K562 (cell line): ENCODE results near the gene CHTOP. TPM values are rescaled to one million over a fixed set of nuclear protein-coding genes. Genes with fewer than 3 reads are reported as not detected.

ENCODE experiments used
- ATAC-seq: fragments of 200-7000 bp; cut with Tn5 transposase; 3 replicates; pipeline ENCODE4 v1.9.1; 2020; ENCODE audit warnings: moderate library complexity
- BruUV-seq: library from RNA; stranded (reverse); fragments of 400-500 nt; replicated peaks from 2 replicates; lab custom pipeline; 2021; lab: Mats Ljungman, UMichigan
- CTCF ChIA-PET: fragments of 300-600 bp; formaldehyde crosslinking; extraction: SDS; loops from one replicate; lab custom pipeline; 2021; ENCODE audit warnings: low intra/inter-chr PET ratio; lab: Yijun Ruan, JAX
- POLR2A ChIA-PET: fragments of 300-600, 350-650 bp; sonication (Branson Sonifier 250); formaldehyde crosslinking; extraction: SDS; loops from one replicate; lab custom pipeline; 2021; ENCODE audit warnings: antibody characterized with exemption, inconsistent platforms; lab: Yijun Ruan, JAX
- DNase-seq, 4 experiments: peaks; one replicate each; pipeline versions ENCODE4 v3.0.0 to v3.0.0-alpha.2; 2011 to 2018; ENCODE audit warnings: low spot score in 3 of 4, mixed read lengths in 3 of 4; ENCODE audit errors: extremely low read depth in 1 of 4
- FAIRE-seq: peaks from 2 replicates; lab custom pipeline; 2011; peaks lifted over from hg19 to GRCh38; lab: Jason Lieb, UNC
- H2AFZ ChIP-seq: 2 replicates; pipeline ENCODE4 v1.6.0; 2011; ENCODE audit warnings: low read depth, low read length, control low read depth, inconsistent platforms
- H3K27ac ChIP-seq: fragments of 200-600 bp; 3 replicates; pipeline ENCODE4 v1.8.0; 2011; ENCODE audit warnings: low read depth, mild to moderate bottlenecking, control low read depth, inconsistent platforms, low read length, moderate library complexity, mixed read lengths; ENCODE audit errors: extremely low read depth
- H3K27me3 ChIP-seq, 2 experiments: fragments of 300-600 bp in 1 of 2; 2 replicates in 1 of 2; 3 replicates in 1 of 2; pipeline versions ENCODE4 v1.6.0 to v1.8.0; 2011; ENCODE audit warnings: inconsistent platforms in 2 of 2, low read length in 2 of 2, mild to moderate bottlenecking in 1 of 2, mixed read lengths in 1 of 2, moderate library complexity in 1 of 2; ENCODE audit not compliant: control insufficient read depth in 2 of 2, insufficient read depth in 2 of 2
- H3K36me3 ChIP-seq: fragments of 300-600 bp; 3 replicates; pipeline ENCODE4 v1.8.0; 2011; ENCODE audit warnings: mild to moderate bottlenecking, low read length, inconsistent platforms; ENCODE audit not compliant: control insufficient read depth, insufficient read depth
- H3K4me1 ChIP-seq, 2 experiments: fragments of 200-600 bp in 1 of 2; replicated peaks in 1 of 2; 2 replicates in 1 of 2; 3 replicates in 1 of 2; pipeline versions ENCODE4 v1.5.1 to v1.8.0; 2011; ENCODE audit warnings: inconsistent platforms in 2 of 2, low read length in 2 of 2, mild to moderate bottlenecking in 1 of 2, mixed read lengths in 1 of 2, moderate library complexity in 1 of 2; ENCODE audit not compliant: control insufficient read depth in 2 of 2, insufficient read depth in 2 of 2
- H3K4me2 ChIP-seq: 2 replicates; pipeline ENCODE4 v1.6.1; 2011; ENCODE audit warnings: low read length, control low read depth, inconsistent platforms, mixed read lengths; ENCODE audit not compliant: insufficient read depth
- H3K4me3 ChIP-seq: fragments of 200-600 bp; sonication (generic), shearing (Covaris generic); 2 replicates; pipeline ENCODE4 v1.5.1; 2016; ENCODE audit warnings: control low read depth, inconsistent platforms
- H3K79me2 ChIP-seq: fragments of 200-600 bp; 3 replicates; pipeline ENCODE4 v1.8.0; 2011; ENCODE audit warnings: low read length, inconsistent platforms; ENCODE audit not compliant: control insufficient read depth, insufficient read depth
- H3K9ac ChIP-seq, 2 experiments: 2 replicates each; pipeline versions ENCODE4 v1.6.0 to v1.6.1; 2011; ENCODE audit warnings: low read depth in 2 of 2, low read length in 2 of 2, control low read depth in 1 of 2, inconsistent platforms in 1 of 2, mild to moderate bottlenecking in 1 of 2, mixed read lengths in 1 of 2; ENCODE audit not compliant: insufficient read depth in 1 of 2
- H3K9me1 ChIP-seq: one replicate; pipeline ENCODE4 v1.6.0; 2011; ENCODE audit warnings: inconsistent platforms, mild to moderate bottlenecking, low read length, moderate library complexity; ENCODE audit not compliant: control insufficient read depth, insufficient read depth
- H3K9me3 ChIP-seq: replicated peaks from 2 replicates; pipeline ENCODE4 v1.5.1; 2011; ENCODE audit warnings: low read depth, low read length, inconsistent platforms; ENCODE audit not compliant: control insufficient read depth, insufficient read depth
- H4K20me1 ChIP-seq: replicated peaks from 2 replicates; pipeline ENCODE4 v1.6.1; 2011; ENCODE audit warnings: low read length, inconsistent platforms, mixed read lengths; ENCODE audit not compliant: control insufficient read depth, insufficient read depth
- CHD1 ChIP-seq: fragments of 200-600 bp; sonication (generic); IDR thresholded peaks from one replicate; pipeline ENCODE4 v1.6.1; 2012; ENCODE audit warnings: mild to moderate bottlenecking, moderate library complexity, low read length, inconsistent platforms
- CTBP1 ChIP-seq: fragments of 450-650 bp; IDR thresholded peaks from 2 replicates; pipeline ENCODE4 v1.6.1; 2016; ENCODE audit warnings: borderline replicate concordance
- DNMT1 ChIP-seq: fragments of 450-650 bp; IDR thresholded peaks from 2 replicates; pipeline ENCODE4 v1.6.1; 2016; ENCODE audit warnings: antibody characterized with exemption, mild to moderate bottlenecking
- E2F8 ChIP-seq: fragments of 450-650 bp; IDR thresholded peaks from 2 replicates; pipeline ENCODE4 v1.7.1; 2018; ENCODE audit warnings: mild to moderate bottlenecking, low read depth; ENCODE audit not compliant: partially characterized antibody
- FOXJ3 ChIP-seq: sonication (generic); formaldehyde crosslinking; IDR thresholded peaks from 2 replicates; pipeline ENCODE4 v1.4.0; 2020; ENCODE audit warnings: mild to moderate bottlenecking, missing genetic modification reagents
- HDAC6 ChIP-seq: IDR thresholded peaks from 2 replicates; pipeline ENCODE4 v1.6.1; 2012; ENCODE audit warnings: low read depth, mild to moderate bottlenecking, control low read depth, inconsistent platforms, low read length, moderate library complexity
- HMBOX1 ChIP-seq: sonication (generic); IDR thresholded peaks from 2 replicates; pipeline ENCODE4 v1.6.1; 2016
- ILF3 ChIP-seq: fragments of 450-650 bp; IDR thresholded peaks from 2 replicates; pipeline ENCODE4 v1.6.1; 2018; ENCODE audit warnings: antibody characterized with exemption, mild to moderate bottlenecking, moderate library complexity, borderline replicate concordance
- MYNN ChIP-seq, 2 experiments: sonication (generic); formaldehyde crosslinking in 1 of 2; IDR thresholded peaks; 2 replicates each; pipeline versions ENCODE4 v1.5.0 to v1.6.1; 2016 to 2020; ENCODE audit warnings: antibody characterized with exemption in 1 of 2, missing genetic modification reagents in 1 of 2
- POLR2A ChIP-seq: fragments of 450-650 bp; conservative IDR thresholded peaks from 2 replicates; pipeline ENCODE4 v1.6.1; 2016
- POLR2AphosphoS2 ChIP-seq: IDR thresholded peaks from 2 replicates; pipeline ENCODE4 v1.6.1; 2012; ENCODE audit warnings: low read length, improper control_type of control experiment
- POLR2G ChIP-seq: fragments of 200-400 bp; formaldehyde crosslinking; IDR thresholded peaks from 2 replicates; pipeline ENCODE4 v1.6.1; 2017; ENCODE audit warnings: low read depth, mild to moderate bottlenecking, antibody characterized with exemption, low read length, moderate library complexity
- ZNF347 ChIP-seq: fragments of 450-650 bp; formaldehyde crosslinking; IDR thresholded peaks from 2 replicates; pipeline ENCODE4 v1.4.0; 2020; ENCODE audit warnings: low read depth, mild to moderate bottlenecking, moderate library complexity
- ZNF511 ChIP-seq: sonication (generic); formaldehyde crosslinking; IDR thresholded peaks from 2 replicates; pipeline ENCODE4 v1.8.0; 2022; ENCODE audit warnings: mild to moderate bottlenecking, missing genetic modification reagents
- ZNF586 ChIP-seq: fragments of 450-650 bp; formaldehyde crosslinking; conservative IDR thresholded peaks from 2 replicates; pipeline ENCODE4 v1.4.0; 2020; ENCODE audit warnings: mild to moderate bottlenecking, moderate library complexity
- ZNF740 ChIP-seq, 3 experiments: fragments of 200-800 bp in 1 of 3; sonication (Bioruptor generic) in 1 of 3; sonication (generic) in 1 of 3; formaldehyde crosslinking in 1 of 3; IDR thresholded peaks; 2 replicates each; pipeline versions ENCODE4 v1.6.1 to v1.8.0; 2016 to 2022; ENCODE audit warnings: mild to moderate bottlenecking in 2 of 3, missing compliant biosample characterization in 2 of 3, missing genetic modification characterization in 2 of 3, missing genetic modification reagents in 1 of 3
- ZSCAN32 ChIP-seq: fragments of 450-650 bp; formaldehyde crosslinking; IDR thresholded peaks from 2 replicates; pipeline ENCODE4 v1.4.0; 2020; ENCODE audit warnings: mild to moderate bottlenecking, moderate library complexity
- WGBS: fragments of 100-300 bp; shearing (Covaris generic); methylation state at CpG from one replicate; pipeline ENCODE4 v1.1.6; 2016; ENCODE audit warnings: low coverage, mixed read lengths; ENCODE audit not compliant: insufficient coverage; ENCODE audit errors: missing lambda C conversion rate; 5-methylcytosine and 5-hydroxymethylcytosine counted together
- in situ Hi-C: fragments of 300-500 bp; cut with MboI; formaldehyde crosslinking; loops from 4 replicates; pipeline ENCODE4 v1.15.0; 2018; ENCODE audit warnings: inconsistent platforms, mixed read lengths
- intact Hi-C: fragments of 100-400 bp; cut with micrococcal nuclease; formaldehyde crosslinking; loops from 2 replicates; pipeline ENCODE4 v1.14.2; 2022
- polyA plus RNA-seq, 8 experiments: library from polyadenylated mRNA; depleted of rRNA in 4 of 8; stranded (reverse) in 5 of 8; unstranded in 3 of 8; fragments of >200 nt; fragmentation: Nextera tagmentation in 2 of 8; fragmentation: Illumina TruSeq in 1 of 8; extraction: Ambion mirVana in 2 of 8; extraction: Trizol in 1 of 8; gene quantifications; 2 replicates each; pipeline versions ENCODE4 v1.2.1 to v1.2.3, GENCODE V29; 2011 to 2014; ENCODE audit warnings: inconsistent platforms in 1 of 8, missing spikeins in 1 of 8
- total RNA-seq, 7 experiments: library from RNA; depleted of rRNA in 6 of 7; stranded (reverse); fragments of >200 nt in 6 of 7; fragmentation: Illumina TruSeq in 2 of 7; extraction: Trizol in 2 of 7; gene quantifications; 2 replicates each; pipeline versions ENCODE4 v1.2.1 to v1.2.3, GENCODE V29; 2011 to 2021; ENCODE audit warnings: low replicate concordance in 1 of 7

CHTOP gene
- total and polyA plus RNA-seq, 9 of the 15 experiments (the other 6 are each of a cell fraction or from before 2014, with no cell fraction given), result 10.2 to 91.8 (median 60.8) TPM

DNA sequence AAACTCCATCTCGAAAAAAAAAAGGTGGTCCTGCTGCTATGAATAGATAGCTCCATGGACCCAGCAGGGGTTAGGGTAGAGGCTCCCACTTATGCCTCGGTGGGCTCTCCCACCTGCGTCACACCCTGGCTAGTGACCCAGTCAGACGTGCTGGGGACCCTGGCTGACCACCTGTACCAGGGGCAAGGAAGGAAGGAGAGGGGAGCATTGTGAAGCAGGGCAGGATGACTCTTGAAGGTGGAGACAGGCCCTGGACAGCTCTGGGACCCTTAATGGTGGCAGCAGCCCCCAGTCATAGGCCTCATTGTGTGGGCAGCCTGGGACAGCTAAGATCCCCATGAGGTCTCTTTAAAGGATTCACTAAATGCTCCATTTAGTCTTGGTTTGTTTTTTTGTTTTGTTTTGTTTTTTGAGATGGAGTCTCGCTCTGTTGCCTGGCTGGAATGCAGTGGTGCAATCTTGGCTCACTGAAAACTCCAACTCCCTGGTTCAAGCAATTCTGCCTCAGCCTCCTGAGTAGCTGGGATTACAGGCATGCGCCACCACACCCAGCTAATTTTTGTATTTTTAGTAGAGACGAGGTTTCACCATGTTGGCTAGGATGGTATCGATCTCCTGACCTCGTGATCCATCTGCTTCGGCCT lies 14.3 kb downstream of the CHTOP start:
- DNase-seq (no peak), ATAC-seq (peak; percentile 10), FAIRE-seq (peak; percentile 15)
- H3K27ac ChIP-seq, result no peak overlapping the region
- peaks cover 41% of the 10 kb centered on the region for H3K36me3 ChIP-seq
- no peaks in the 10 kb centered on the region for H3K79me2 ChIP-seq
- 75% methylated on average over 10 of the region's 10 CpGs for WGBS
- CTCF ChIA-PET, result no interaction called here
- H4K20me1 ChIP-seq, result no peaks in the 10 kb centered on the region
- POLR2A ChIA-PET, result interaction anchor here (0.9 to 14.7 kb wide), 7 partner anchors 8 to 42 kb away, joined by 3 to 205 read pairs (median 8); partner anchors contain the start of genes CHTOP, S100A1, S100A13 and SNAPIN
- H3K9ac ChIP-seq, result peak overlapping the region in 1 of 2 experiments; percentile 32; a peak in 2 of 4 replicates
- no peaks in the 10 kb centered on the region for H3K27me3 ChIP-seq
- BruUV-seq, result no TSS peak
- intact Hi-C loops, result no loop called here
- H3K9me1 ChIP-seq, result no peaks in the 10 kb centered on the region
- in situ Hi-C loops, result no loop called here
- peaks cover 14% of the 10 kb centered on the region in 2 experiments for H3K4me1 ChIP-seq
- no peak overlapping the region for H2AFZ ChIP-seq
- H3K4me2 ChIP-seq, result no peak overlapping the region
- H3K9me3 ChIP-seq, result no peaks in the 10 kb centered on the region
- H3K4me3 ChIP-seq, result no peak overlapping the region
- TF ChIP-seq POLR2AphosphoS2, result 0 out of 2 replicates have a peak, but pooled peaks have one; percentile 68
- TF ChIP-seq ZNF347, result no peak
- TF ChIP-seq POLR2G, result peak; percentile 64
- TF ChIP-seq ILF3, result 0 out of 2 replicates have a peak, but pooled peaks have one; percentile 34
- TF ChIP-seq ZSCAN32 (CRISPR knock-in tag), result peak; percentile 46; the same call in 1 of the 2 replicates
- no peak for TF ChIP-seq DNMT1
- no peak for TF ChIP-seq HMBOX1
- TF ChIP-seq ZNF586 (CRISPR knock-in tag), result 0 out of 2 replicates have a peak, but pooled peaks have one; percentile 16
- peak; percentile 21 for TF ChIP-seq E2F8
- TF ChIP-seq HDAC6, result no peak
- TF ChIP-seq CHD1, result no peak
- 0 out of 2 replicates have a peak, but pooled peaks have one; percentile 11 for TF ChIP-seq MYNN (IDR thresholded peaks at IDR 0.05)
- TF ChIP-seq MYNN (CRISPR knock-in tag; IDR thresholded peaks at IDR 0.05), result no peak
- TF ChIP-seq ZNF511 (CRISPR knock-in tag), result no peak
- peak; percentile 54; the same call in 1 of the 2 replicates for TF ChIP-seq POLR2A
- no peak for TF ChIP-seq CTBP1
- no peak for TF ChIP-seq ZNF740 (CRISPR knock-in tag; IDR thresholded peaks at IDR 0.05)
- TF ChIP-seq ZNF740 (tag; IDR thresholded peaks at IDR 0.05), result no peak
- no peak for TF ChIP-seq FOXJ3 (CRISPR knock-in tag)
